Tongue (tissue), 2 donors: ENCODE results near the gene SMG6. TPM values are rescaled to one million over a fixed set of nuclear protein-coding genes. Genes with fewer than 3 reads are reported as not detected.
"Not testable (repeated sequence)": the region's sequence is repeated elsewhere in the genome, so short reads cannot be mapped to it uniquely, and the experiment has no call there.

Experiments
- DNase-seq: peaks from one replicate; pipeline ENCODE4 v3.0.0-alpha.2; 2015
- total RNA-seq: library from RNA; depleted of rRNA; stranded (reverse); fragments of >200 nt; gene quantifications from one replicate; pipeline ENCODE4 v1.2.3, GENCODE V29; 2014

Gene SMG6
- total RNA-seq, 1 donor from 2014 or later, result 42.9 TPM

GRCh38 chr17:2178798-2179501 is 124.6 kb downstream of the SMG6 start:
- DNase-seq, result no peak

- DNase-seq, result no peak
Measured at GRCh38 chr17:2177235-2177811, 126.3 kb downstream of the SMG6 start.

GRCh38 chr17:2176499-2177169 is 127.0 kb downstream of the SMG6 start:
- DNase-seq, result peak; percentile 76

GRCh38 chr17:2175294-2175628 is 128.3 kb downstream of the SMG6 start:
- no peak for DNase-seq

DNA sequence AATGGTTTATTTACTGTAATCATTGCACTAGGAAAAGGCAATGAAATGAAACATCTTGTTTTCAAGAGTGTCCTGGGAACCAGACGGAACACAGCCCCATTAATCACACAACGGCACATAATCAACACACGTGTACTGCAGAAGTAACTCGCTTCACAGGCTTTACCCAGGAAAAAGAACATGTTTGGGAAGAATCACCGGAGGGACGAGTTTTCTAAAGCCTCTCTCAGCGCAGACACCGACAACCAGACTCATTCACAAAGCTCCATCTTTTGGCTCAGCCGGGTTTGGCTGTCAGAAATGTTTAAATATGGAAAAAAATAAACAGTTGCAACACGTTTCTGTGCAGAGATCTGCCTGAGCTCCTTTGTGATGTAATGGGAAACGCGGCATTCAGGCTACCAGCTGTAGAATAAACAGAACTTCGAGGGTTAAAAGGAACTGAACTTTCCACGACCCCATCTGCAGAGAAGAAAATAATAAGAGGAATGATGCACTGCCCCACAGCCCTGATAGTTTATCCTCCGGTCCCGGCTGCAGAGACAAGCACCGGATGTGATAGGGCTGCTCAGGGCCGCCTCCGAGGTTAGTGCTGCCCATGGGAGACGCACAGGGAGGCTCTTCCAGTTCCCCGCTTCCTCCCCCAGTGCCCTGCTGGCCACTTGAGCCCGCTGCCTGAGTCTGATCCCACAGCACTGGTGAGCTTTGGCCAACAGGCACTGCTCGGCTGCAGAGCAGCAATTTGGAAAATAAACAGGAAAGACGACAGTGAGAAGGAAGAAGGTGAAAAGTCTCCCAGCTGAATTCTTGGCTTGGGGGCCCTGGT is 128.9 kb downstream of the SMG6 start:
- peak; percentile 93 for DNase-seq

DNA sequence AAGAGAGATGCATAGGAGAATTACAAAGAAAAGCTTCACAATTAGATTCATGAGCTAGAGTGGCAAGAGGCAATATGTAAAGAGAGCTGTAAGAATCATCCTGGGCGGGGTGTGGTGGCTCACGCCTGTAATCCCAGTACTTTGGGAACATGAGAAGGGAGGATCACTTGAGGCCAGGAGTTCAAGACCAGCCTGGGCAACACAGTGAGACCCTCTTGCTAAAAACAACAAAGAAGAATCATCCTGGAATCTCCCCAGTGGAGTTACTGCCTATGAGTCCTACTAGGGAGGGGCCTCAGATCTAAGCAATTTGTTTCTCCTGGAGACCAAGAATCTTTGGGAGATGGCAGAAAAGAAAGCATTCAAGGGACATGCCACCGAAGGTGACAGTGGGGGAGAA is 129.6 kb downstream of the SMG6 start:
- no peak for DNase-seq

GRCh38 chr17:2172999-2173398 is 130.6 kb downstream of the SMG6 start:
- DNase-seq, result no peak

DNA sequence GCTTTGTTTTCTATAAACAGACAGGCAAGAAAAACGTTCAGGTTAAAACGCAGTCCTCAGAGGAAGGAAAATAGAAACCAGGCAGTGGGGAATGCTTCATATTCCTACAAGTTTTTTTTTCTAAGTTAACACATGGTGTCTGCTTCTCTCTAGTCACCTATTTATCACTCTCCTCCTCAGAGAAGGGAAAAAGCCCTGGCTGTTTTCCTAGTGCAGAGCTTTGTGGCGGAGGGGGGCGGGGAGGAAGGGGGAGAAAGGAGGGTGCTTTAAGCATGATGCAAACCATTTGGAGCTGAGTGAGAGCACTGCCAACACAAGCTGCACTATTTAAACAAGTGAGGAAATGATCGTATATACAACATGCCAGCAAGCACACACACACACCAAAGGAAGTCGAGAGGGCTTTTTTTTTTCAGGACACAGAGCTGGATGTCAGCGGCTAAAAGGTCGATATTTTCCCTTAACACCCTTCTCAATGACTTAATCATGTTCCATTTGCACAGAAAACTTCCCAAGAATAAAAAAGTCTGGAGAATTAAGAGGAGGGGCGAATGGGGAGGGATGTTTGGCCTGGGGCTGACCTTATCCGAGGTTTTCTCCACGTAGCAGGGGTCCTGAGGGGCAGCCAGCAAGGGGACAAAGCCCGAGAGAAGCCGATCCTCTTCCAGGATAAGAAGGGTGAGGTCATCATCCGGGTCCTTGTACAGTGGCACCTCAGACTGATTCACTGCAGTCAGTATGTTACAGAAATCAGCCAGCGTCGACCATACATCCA is 131.3 kb downstream of the SMG6 start:
- DNase-seq, result peak; percentile 95

- no peak for DNase-seq
Measured at GRCh38 chr17:2171702-2172076, 131.9 kb downstream of the SMG6 start.

DNA sequence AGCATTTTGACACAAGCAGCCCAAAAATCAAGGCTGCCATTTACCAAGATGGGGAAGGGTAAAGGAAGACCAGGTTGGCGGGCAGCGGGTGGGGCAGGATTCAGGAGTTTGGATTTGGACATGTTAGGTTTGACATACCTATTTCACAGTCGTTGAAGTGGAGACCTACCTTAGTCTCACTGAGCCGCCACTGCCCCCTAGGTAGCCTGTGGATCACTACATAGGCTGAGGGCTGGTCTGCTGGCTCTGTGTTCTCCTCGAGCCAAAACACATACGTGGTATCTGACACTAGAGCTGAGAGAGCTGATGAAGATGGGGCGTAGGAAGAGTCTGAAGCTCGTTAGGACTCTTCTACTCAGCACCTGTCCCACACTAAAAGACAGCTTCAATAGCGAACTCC is 133.6 kb downstream of the SMG6 start:
- DNase-seq, result no peak

DNA sequence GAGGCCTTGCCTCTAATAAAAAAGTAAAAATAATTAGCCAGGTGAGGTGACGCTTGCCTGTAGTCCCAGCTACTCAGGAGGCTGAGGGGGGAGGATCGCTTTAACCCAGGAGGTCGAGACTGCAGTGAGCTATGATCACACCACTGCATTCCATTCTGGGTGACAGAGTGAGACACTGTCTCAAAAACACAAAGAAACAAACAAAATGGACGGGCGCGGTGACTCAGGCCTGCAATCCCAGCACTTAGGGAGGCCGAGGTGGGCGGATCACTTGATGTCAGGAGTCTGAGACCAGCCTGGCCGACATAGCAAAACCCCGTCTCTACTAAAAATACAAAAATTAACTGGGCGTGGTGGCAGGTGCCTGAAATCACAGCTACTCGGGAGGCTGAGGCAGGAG is 137.9 kb downstream of the SMG6 start:
- not testable (repeated sequence) for DNase-seq

- no peak for DNase-seq
Measured at GRCh38 chr17:2158396-2158780, 145.2 kb downstream of the SMG6 start.

DNA sequence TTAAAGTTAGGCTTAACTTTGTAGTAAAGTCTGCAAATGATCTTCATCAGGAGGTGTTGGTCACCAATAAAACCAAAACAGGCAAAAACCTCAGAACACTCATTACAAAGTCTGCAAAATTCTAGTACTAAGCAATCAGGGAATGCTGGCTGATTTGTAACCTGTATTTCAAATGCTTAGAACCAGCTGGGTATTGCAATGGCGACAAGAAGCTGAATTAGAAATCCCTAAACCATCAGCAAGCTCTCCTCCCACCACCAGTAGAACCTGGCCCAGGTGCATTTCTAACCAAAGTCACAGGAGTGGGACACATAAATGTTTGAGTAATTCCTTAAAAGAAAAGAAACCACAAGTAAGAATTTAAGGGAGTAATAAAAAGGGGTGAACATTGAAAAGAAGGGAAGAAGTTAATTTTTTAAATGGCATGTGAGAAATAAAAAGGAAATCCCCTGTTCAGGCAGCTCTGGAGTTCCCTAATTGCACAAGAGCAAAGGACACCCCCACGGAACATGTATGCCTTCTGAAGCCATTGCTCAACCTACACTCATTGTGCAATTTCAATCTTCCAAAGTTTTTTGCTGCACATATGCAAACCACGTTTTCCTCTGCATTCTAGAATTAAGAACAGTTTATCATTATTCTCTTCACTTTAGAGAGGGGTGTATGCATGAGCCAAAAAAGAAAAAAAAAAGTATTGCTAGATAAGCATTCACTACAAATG is 145.8 kb downstream of the SMG6 start:
- DNase-seq, result peak; percentile 51

DNA sequence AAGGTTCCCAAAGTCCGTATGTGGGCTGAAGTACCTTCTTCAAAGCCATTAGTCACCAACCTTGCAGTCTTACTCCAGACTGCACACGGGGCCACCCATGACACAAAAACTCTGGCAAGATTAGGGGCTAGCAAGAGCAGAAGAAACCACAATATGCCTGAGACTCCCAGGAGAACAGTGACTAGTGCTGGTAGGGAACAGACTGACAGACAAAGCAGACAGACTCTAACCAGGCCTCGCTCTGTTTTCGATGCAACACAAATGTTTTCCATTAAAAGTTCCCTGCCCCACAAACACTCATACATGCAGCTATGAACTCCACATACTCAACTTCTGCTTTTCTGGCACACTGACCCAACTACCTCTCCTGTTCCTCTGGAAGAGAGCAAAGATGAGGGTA is 146.5 kb downstream of the SMG6 start:
- no peak for DNase-seq

DNA sequence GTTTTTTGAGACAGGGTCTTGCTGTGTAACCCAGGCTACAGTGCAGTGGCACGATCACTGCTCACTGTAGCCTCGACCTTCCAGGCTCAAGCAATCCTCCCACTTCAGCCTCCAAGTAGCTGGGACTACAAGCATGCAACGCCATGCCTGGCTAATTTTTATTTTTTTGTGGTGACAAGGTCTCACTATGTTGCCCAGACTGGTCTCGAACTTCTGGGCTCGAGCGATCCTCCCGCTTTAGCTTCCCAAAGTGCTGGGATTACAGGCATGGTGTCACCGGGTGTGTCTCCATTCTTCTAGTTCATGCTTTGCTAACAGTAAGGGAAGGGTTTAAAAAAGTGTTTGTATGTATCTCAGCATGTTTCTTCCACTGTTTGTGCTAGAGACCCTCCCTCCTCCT is 146.9 kb downstream of the SMG6 start:
- DNase-seq, result no peak

DNA sequence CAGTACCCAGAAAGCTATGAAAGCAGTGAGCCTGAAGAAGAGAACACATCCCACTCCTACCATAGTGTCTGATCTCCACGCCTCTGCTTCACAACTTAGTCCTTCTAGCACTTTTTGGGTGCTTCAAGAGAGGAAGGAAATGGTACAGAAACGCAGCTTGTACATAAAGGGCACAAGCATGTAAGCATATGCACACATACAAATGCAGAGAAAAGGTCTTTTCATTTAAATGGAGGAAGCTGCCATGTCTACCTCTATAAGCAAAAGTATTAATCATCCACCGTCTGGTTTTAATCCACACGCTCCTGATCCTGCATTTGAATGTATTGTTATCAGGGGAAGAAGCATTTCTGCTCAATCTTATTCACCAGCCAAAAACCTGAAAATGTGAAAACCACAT is 148.0 kb downstream of the SMG6 start:
- no peak for DNase-seq

GRCh38 chr17:2151358-2152033 is 152.1 kb downstream of the SMG6 start:
- DNase-seq, result no peak

DNA sequence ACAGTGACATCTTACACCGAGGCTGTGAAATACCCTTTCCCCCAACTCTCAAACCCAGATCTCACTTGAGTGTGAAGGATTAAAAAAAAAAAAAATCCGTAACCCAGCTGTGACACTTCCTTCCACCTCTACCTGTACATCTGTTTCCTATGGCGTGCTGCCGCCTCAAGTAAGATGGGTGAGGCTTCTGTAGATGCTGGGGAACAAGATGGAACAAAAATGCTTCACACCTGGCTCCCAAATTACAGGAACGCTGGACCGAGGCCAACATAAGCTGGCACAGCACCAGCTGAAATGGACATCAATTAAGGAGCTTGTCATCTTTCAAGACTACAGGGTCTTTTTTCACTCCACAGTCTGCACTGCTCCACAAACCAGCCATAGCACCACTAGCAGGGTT is 152.8 kb downstream of the SMG6 start:
- DNase-seq, result peak; percentile 38

DNA sequence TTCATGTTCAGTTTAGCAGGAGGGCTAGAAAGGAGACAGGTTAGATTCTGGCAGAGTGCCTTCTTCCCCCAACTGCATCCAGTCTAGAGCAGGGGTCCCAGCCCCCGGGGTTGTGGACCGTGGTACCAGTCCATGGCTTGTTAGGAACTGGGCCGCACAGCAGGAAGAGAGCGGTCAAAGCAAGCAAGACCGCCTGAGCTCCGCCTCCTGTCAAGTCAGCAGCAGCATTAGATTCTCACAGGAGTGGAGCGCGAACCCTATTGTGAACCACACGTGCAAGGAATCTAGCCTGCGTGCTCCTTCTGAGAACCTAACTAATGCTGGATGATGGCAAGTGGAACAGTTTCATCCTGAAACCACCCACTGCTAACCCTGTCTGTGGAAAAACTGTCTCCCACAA is 153.7 kb downstream of the SMG6 start:
- DNase-seq, result no peak

DNA sequence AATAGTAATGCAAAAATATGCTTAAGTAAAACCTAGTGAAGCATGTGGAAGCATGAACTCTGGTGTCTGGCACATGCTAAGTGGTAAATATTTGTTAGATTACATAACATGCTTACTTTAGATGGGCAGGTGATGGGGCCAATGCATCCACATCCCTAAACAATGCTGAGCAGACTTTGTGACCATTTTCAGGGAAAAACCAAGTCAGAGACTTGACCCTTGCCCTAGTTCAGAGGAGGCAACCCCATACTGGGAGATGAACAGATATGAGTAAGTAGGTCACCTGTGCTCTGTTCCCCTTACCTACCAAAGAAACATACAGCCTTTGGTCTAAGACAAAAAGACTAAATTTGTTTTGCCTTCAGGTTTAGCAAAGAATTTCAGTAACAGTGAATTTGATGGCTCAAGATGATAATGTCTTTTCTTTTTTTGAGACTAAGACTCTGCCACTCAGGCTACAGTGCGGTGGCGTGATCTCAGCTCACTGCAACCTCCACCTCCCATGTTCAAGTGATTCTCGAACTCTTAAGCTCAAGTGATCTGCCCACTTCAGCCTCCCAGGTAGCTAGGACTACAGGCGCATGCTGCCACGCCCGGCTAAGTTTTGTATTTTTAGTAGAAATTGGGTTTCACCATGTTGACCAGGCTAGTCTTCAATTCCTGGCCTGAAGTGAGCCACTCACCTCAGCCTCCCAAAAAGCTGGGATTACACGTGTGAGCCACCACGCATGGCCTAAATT is 157.3 kb downstream of the SMG6 start:
- no peak for DNase-seq
